Epithelial cell of prostate (primary cell): ENCODE measurements around the gene FERMT2.
A peak's percentile ranks its signal among the peaks of the same experiment; 100 is the strongest.

Source experiments
- DNase-seq: peaks from one replicate; pipeline ENCODE4 v3.0.0-alpha.2; 2011; ENCODE audit warnings: low read depth, low spot score
- H3K27ac ChIP-seq: fragments of 450-650 bp; 2 replicates; pipeline ENCODE4 v1.5.1; 2017; ENCODE audit warnings: mild to moderate bottlenecking

FERMT2 gene

GRCh38 chr14:52835122-52835903 lies 115.5 kb downstream of the FERMT2 start:
- peak overlapping the region; percentile 43 for H3K27ac ChIP-seq
- DNase-seq: no peak

- peak overlapping the region; percentile 43 for H3K27ac ChIP-seq
- no peak for DNase-seq
Observed at GRCh38 chr14:52834440-52834842, 116.4 kb downstream of the FERMT2 start.

DNA sequence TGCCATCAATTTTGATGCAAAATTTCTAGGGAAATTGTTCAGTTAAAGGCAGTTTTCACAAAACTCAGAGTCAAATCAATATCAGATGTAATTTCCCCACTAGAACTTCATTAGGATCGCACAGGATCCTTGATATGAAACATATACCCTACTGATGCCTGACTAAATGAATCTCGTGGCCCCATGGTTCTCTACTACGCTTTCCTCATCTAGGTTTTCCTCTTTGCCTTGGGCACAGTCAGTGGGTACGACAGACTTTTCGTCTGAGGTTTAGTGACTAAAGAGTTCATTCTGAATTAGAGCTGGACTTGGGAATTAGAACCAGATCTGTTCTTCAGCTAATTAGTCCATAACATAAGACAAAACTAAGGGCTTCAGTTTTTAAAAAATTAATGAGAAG lies 117.0 kb downstream of the FERMT2 start:
- no peak overlapping the region for H3K27ac ChIP-seq
- DNase-seq: no peak

DNA sequence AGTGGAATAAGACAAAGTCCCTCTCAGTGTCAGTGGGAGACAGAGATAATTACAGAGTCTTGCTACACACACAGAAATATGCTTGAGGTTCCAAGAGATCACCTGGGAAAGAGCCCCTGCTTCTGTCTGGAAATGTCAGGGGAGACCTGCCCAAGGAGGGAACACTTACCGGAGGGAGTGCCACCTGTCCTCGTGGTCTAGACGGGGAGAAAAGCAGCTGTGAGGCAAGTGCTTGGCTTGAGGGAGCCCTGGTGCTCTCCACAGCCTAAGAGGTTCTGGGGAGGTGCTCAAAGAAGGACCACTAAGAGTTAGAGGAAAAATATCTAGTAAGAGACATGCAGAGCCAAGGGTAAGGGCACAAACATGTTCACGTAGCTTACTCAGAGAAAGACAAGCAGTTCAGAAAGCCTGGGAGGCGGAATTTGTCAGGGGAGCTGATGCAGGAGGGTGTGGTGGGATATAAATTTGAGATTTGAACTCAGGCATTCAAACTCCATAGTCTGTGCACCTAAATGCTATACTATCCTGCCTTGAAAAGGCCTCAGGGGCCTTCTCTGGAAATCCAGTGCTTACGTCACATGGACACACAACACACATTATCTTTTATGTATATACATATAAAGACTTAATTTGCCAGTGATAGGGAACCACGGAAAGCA lies 121.2 kb downstream of the FERMT2 start:
- no peak for DNase-seq
- H3K27ac ChIP-seq: no peak overlapping the region

DNA sequence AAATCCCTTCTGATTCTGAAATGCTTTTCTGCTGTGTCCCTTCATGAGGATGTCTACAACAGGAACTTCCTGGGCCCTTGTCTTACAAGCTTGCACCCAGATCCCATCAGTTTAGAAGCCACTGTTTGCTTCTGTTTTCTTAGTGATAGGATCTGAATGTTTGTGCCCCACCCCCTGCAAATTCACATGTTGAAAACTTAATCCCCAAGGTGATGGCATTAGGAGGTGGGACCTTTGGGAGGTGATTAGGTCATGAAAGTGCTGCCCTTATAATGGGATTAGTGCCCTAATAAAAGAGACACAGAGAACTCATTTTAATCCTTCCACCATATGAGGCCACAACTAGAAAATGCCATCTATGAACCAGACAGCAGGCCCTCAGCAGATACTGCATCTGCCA lies 123.4 kb downstream of the FERMT2 start:
- no peak overlapping the region for H3K27ac ChIP-seq

DNA sequence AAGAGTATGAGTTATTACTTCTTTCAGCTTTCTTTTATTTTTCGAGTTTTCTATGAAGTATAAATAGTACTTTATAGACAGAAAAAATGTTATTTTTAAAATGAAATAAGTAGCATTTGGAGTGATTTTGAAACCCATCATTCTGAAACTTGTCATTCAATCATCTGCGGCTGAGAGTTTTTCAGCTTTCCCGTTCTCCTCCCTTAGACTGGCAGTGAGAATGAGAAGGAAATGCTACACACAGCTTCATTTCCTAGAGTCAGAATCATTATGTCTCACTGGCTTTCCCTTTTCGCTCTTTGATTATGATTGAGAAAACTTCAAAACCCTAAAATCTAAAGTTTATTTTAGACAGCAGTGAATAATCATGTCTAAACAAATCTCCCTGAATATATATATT lies 125.8 kb downstream of the FERMT2 start:
- DNase-seq: no peak
- H3K27ac ChIP-seq: no peak overlapping the region

More for the DNA sequence above, 123.4 kb downstream of the FERMT2 start:
- no peak for DNase-seq

DNA sequence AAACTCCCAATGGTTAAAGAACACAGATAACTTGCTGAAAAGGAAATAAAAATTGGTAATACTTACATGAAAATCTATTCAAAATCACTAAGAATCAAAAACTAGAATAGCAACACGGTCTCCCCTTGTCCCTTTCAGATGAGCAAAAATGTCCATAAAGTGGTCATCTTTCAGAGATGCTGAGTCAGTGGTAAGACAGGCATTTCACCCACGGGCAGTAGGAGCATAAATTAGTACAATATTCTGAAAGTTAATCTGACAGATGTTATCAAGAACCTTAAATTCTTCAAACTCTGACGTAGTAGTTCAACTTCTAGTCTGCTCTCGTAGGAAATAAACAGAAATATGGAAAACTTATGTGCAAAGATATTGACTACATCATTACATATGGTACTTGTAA lies 126.4 kb downstream of the FERMT2 start:
- no peak for DNase-seq
- H3K27ac ChIP-seq: no peak overlapping the region

DNA sequence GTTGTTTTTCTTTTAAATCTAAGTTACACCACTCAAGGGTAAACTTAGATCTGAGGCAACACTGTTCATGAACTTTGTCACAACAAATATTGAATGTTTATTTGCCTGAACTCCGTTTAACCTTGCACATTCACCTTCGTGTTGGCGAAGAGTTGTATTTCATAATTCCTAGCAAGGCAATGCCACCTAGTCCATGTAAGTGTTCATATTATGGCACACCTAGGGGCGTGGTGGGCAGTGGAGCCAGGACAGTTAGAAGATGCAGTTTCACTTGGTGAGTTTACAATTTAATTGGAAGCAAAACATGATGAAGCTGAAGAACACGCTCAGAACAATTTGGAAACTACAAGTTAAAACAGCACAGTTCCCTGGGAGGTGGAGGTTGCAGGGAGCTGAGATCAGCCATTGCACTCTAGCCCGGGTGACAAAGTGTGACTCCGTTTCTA lies 129.0 kb downstream of the FERMT2 start:
- H3K27ac ChIP-seq: no peak overlapping the region
- DNase-seq: no peak

DNA sequence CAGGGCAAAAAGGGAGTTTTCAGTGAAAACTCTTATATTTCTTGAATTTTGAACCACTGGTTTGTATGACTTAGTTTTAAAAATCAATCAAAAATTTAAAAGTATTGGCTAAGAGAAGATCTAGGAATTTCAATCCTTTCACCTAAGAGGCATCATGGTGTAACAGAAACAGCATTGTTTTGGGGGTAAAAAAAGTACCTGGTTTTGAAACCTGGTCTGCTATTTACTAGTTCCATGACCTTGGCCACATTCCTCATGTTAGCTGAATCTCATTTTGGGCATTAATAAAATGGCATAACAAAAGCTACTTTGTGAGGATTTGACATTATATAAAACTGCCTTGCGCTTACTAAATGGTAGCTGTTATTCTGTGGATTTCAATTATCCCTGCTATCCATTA lies 142.7 kb downstream of the FERMT2 start:
- DNase-seq: no peak
- no peak overlapping the region for H3K27ac ChIP-seq
